Islet precursor cell (in vitro differentiated cells): ENCODE results near the gene IFT52.

Experiments used
- DNase-seq: peaks from one replicate; pipeline ENCODE4 v3.0.0-alpha.2; 2018

IFT52 gene

GRCh38 chr20:43590392-43591303 lies at the start of gene IFT52:
TSS of gene IFT52 (plus strand) at chr20:43590937. CDS start at chr20:43594699, 3,762 bp downstream.
- peak; percentile 96 for DNase-seq

- no peak for DNase-seq
These were observed 49.5 kb upstream of the IFT52 start for GRCh38 chr20:43541214-43541613.

- DNase-seq, result peak; percentile 37
These were observed 48.6 kb upstream of the IFT52 start for GRCh38 chr20:43542161-43542560.

GRCh38 chr20:43542674-43543073 lies 48.1 kb upstream of the IFT52 start:
- DNase-seq, result no peak

GRCh38 chr20:43543138-43543537 lies 47.6 kb upstream of the IFT52 start:
- no peak for DNase-seq

- DNase-seq, result no peak
These were observed 46.2 kb upstream of the IFT52 start for GRCh38 chr20:43544501-43544900.

- DNase-seq, result no peak
These were observed 44.7 kb upstream of the IFT52 start for GRCh38 chr20:43545837-43546578.

DNA sequence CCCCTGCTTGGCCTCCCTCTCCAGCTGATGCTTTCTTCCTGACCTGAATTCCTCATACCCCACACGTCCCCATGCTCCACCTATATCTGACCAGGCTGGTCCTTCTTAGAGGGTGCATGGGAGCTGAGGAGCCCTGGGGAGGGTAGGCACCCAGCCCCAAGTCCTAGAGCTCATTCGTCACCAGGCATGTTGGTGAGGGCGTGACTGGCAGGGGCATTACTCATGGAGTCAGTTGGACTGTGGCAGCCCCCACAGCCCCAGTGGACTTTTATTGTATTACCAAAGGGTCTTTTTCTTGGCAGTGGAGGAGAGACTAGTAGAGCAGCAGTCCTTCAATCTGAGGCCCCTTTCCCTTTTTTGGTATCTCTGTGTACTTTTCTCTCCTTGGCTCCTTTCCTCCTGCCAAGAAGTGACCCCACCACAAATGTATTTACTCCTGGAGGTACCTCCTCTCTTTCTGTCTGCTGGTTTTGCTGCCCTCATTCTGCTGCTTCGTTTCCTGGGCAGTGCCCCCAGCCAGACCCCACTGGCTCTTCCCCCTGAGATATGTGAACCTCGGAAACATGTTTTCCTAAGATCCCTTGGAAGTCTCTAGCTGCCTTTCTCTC lies 42.4 kb upstream of the IFT52 start:
- no peak for DNase-seq

DNA sequence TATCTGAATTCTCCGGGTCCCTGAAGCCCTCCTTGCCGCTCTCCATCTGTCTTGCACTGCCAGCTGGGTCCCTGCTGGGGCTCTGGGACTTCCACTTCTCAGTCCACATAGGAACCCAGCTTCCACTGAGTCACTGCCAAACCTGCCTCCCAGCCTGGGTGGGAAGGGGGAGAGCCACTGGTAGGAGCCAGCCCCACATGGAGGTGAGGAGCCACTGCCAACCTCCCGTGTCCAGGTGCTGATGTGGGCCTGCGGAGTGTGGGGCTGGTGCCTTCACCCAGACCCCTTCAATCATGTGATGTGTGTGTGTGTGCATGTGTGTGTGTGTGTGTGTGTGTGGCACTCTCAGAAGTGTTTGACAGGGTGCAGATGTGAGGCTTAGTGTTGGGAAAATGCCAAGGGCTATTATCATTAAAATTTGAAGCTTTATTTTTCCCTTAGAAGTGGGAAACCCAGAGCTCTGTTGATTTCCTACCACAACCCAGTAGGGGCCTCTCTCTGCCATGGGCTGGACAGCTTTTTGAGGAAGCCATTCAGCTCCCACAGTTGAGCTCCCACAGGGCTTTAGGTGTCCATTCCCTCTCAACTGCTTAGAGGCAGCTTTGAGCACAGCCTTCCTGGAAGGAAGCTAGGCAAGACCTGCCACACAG lies 41.2 kb upstream of the IFT52 start:
- DNase-seq, result no peak

- no peak for DNase-seq
These were observed 40.3 kb upstream of the IFT52 start for GRCh38 chr20:43550456-43550855.

GRCh38 chr20:43554369-43554768 lies 36.4 kb upstream of the IFT52 start:
- no peak for DNase-seq

GRCh38 chr20:43558412-43559146 lies 32.2 kb upstream of the IFT52 start, which contains the start of gene SGK2:
TSS of gene SGK2 (plus strand) at chr20:43559027. CDS start at chr20:43566496, 7,469 bp downstream.
- DNase-seq, result peak; percentile 80

- no peak for DNase-seq
These were observed 31.4 kb upstream of the IFT52 start for GRCh38 chr20:43559147-43559987.

DNA sequence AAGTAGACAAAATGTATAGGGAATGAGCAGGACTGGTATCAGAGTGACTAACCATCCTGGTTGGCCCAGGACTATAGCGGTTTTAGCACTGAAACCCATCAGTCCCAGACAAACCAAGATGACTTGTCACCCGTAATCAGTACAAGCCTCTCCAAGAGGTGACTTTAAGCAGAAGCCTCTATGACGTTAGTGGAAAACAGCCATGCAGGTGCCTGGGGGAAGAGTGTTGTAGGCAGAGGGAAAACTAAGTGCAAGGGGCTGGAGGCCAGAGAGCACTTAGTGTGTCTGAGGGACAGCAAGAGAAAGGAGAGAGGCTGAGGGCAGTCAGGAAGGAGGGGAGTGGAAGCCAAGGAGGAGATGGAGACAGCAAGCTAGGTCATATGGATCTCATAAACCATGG lies 29.8 kb upstream of the IFT52 start:
- DNase-seq, result peak; percentile 74

GRCh38 chr20:43563429-43563828 lies 27.3 kb upstream of the IFT52 start:
- no peak for DNase-seq

DNA sequence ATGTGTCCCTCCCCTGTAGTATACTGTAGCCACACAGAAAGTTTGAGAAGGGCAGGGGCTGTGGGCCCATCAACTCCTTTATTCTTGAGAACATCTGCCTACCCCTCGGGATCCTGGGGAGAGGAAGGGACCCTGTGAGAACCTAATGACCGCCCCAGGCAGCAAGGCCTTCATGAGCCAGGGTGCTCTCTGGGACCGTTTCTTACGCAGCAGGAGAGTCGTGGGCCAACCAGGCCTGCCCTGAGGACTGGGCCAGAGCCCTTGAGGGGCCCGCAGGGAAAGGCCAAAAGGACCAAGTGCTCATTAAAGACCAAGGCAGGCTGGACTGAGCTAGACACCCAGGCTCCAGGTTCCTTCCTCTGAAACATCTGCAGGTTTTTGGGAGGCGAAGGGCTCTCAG lies 26.7 kb upstream of the IFT52 start:
- no peak for DNase-seq

GRCh38 chr20:43564455-43564854 lies 26.3 kb upstream of the IFT52 start:
- no peak for DNase-seq

GRCh38 chr20:43564993-43565757 lies 25.6 kb upstream of the IFT52 start:
- peak; percentile 67 for DNase-seq

GRCh38 chr20:43565758-43566104 lies 25.0 kb upstream of the IFT52 start:
- no peak for DNase-seq

DNA sequence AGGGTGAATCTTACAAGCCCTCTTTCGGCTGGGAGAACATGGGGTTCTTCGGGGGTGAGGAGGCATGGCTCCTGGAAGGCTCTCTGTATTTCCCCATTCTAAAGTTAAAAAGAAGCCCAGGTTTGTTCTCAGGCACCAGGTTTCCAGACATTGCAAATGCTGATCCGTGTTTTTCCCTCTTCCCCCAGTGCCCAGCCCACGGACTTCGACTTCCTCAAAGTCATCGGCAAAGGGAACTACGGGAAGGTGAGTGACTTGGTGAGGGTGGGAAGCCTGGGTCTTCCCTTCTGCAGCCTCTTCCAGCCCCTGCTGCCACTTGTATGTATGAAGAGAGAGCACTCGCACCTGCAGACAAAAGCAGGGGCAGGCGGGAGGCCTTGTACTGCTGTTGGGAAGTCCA lies 23.3 kb upstream of the IFT52 start:
- DNase-seq, result no peak

- no peak for DNase-seq
These were observed 22.0 kb upstream of the IFT52 start for GRCh38 chr20:43568706-43569105.
